GM19193 (cell line): Measurements from ENCODE around the gene CEBPZOS.
A peak's percentile ranks its signal among the peaks of the same experiment; 100 is the strongest.

Experiments used
- POLR2A ChIP-seq: IDR thresholded peaks from 4 replicates; pipeline ENCODE4 v1.6.1; 2011; ENCODE audit not compliant: insufficient read depth, insufficient read length; ENCODE audit errors: extremely low read depth

CEBPZOS gene

GRCh38 chr2:37196320-37197195 lies at the start of gene CEBPZOS:
Gene CEBPZOS, plus strand, starts transcription at chr2:37196496. Its CDS starts 3,209 bp downstream, at chr2:37199705.
- peak; percentile 78 for TF ChIP-seq POLR2A

- no peak for TF ChIP-seq POLR2A
Measured at GRCh38 chr2:37148325-37148724, 48.0 kb upstream of the CEBPZOS start.

GRCh38 chr2:37149626-37150322 lies 46.5 kb upstream of the CEBPZOS start:
- no peak for TF ChIP-seq POLR2A

GRCh38 chr2:37153224-37153623 lies 43.1 kb upstream of the CEBPZOS start:
- TF ChIP-seq POLR2A, result no peak

- no peak for TF ChIP-seq POLR2A
Measured at GRCh38 chr2:37154785-37155184, 41.5 kb upstream of the CEBPZOS start.

GRCh38 chr2:37156071-37156856 lies 40.0 kb upstream of the CEBPZOS start:
- TF ChIP-seq POLR2A, result no peak

GRCh38 chr2:37156857-37157714 lies 39.2 kb upstream of the CEBPZOS start, which contains the start of gene EIF2AK2:
Gene EIF2AK2, minus strand, starts transcription at chr2:37156980. Its CDS starts 9,174 bp downstream, at chr2:37147806.
- TF ChIP-seq POLR2A, result peak; percentile 65

GRCh38 chr2:37164757-37165156 lies 31.5 kb upstream of the CEBPZOS start:
- no peak for TF ChIP-seq POLR2A

GRCh38 chr2:37167636-37168180 lies 28.6 kb upstream of the CEBPZOS start:
- TF ChIP-seq POLR2A, result no peak

GRCh38 chr2:37168217-37168981 lies 27.9 kb upstream of the CEBPZOS start:
- TF ChIP-seq POLR2A, result no peak

- no peak for TF ChIP-seq POLR2A
Measured at GRCh38 chr2:37171624-37171950, 24.7 kb upstream of the CEBPZOS start.

- TF ChIP-seq POLR2A, result no peak
Measured at GRCh38 chr2:37173741-37174140, 22.6 kb upstream of the CEBPZOS start.

GRCh38 chr2:37180006-37180639 lies 16.2 kb upstream of the CEBPZOS start:
- TF ChIP-seq POLR2A, result no peak

- no peak for TF ChIP-seq POLR2A
Measured at GRCh38 chr2:37180640-37181039, 15.7 kb upstream of the CEBPZOS start.
